Prostate gland (tissue), 2 donors: ENCODE measurements around the gene M1AP.

Experiments
- CTCF ChIP-seq, 4 experiments: fragments of 200-600 bp in 2 of 4; fragments of 450-650 bp in 2 of 4; sonication (generic) in 2 of 4; IDR thresholded peaks; 1 replicate in 3 of 4; 2 replicates in 1 of 4; pipeline ENCODE4 v1.5.1; 2016 to 2019; ENCODE audit warnings: antibody characterized with exemption in 4 of 4, mild to moderate bottlenecking in 2 of 4, moderate library complexity in 2 of 4
- POLR2A ChIP-seq: fragments of 450-650 bp; IDR thresholded peaks from one replicate; pipeline ENCODE4 v1.6.1; 2016; ENCODE audit warnings: antibody characterized with exemption, mild to moderate bottlenecking
- POLR2AphosphoS5 ChIP-seq: sonication (generic); formaldehyde crosslinking; IDR thresholded peaks from one replicate; pipeline ENCODE4 v1.6.1; 2017; ENCODE audit warnings: antibody characterized with exemption

DNA sequence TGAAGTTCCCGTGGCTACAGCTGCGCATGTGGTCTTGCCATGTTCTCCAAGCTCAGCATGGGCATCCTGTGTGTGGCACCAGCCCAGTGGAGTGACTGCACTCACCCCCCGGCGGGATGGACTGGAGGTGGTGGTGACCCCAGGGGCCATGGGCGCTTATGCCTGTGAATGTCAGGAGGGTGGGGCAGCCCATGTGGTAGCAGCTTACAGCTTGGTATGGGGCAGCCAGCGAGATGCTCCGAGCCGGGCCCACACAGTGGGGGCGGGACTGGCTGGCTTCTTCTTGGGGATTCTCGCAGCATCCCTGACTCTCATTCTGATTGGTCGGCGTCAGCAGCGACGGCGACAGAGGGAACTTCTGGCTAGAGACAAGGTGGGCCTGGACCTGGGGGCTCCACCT lies 31.5 kb upstream of the M1AP start:
- TF ChIP-seq CTCF (IDR thresholded peaks at IDR 0.05) (no peak), POLR2A (no peak), POLR2AphosphoS5 (no peak)
